ENCODE measurements around the gene SMR3A.

DNA sequence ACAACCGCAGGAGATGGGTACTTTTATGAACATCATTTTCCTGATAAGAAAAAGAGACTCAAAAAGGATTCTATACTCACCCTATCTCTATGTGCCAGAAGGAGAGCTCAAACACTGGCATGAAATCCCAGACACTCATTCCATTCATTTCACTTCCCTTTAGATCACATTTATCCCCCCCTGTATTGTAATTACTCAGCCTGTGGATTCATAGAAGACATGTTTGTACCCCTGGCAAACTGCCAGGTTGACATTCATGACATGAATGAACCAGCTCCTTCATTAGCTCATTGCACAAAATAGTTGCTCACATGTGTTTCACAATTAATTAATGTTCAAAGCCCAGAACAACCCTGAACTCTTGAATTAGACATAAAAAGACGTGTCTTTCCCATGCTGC is 4.9 kb downstream of the SMR3A start:
- no peak for TF ChIP-seq EZH2phosphoT487 (IDR thresholded peaks at IDR 0.05; ENCODE audit: low read depth, severe bottlenecking, unreplicated experiment)
- TF ChIP-seq, protein P1, sequence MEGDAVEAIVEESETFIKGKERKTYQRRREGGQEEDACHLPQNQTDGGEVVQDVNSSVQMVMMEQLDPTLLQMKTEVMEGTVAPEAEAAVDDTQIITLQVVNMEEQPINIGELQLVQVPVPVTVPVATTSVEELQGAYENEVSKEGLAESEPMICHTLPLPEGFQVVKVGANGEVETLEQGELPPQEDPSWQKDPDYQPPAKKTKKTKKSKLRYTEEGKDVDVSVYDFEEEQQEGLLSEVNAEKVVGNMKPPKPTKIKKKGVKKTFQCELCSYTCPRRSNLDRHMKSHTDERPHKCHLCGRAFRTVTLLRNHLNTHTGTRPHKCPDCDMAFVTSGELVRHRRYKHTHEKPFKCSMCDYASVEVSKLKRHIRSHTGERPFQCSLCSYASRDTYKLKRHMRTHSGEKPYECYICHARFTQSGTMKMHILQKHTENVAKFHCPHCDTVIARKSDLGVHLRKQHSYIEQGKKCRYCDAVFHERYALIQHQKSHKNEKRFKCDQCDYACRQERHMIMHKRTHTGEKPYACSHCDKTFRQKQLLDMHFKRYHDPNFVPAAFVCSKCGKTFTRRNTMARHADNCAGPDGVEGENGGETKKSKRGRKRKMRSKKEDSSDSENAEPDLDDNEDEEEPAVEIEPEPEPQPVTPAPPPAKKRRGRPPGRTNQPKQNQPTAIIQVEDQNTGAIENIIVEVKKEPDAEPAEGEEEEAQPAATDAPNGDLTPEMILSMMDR (IDR thresholded peaks at IDR 0.05; ENCODE audit: poor library complexity), result no peak

All from hepatocyte (in vitro differentiated cells).